DOHH2 (cell line): ENCODE measurements around the gene DLST.

ENCODE experiments used
- H3F3A ChIP-seq: fragments of 200-600 bp; sonication (generic), shearing (Covaris generic); 2 replicates; pipeline ENCODE4 v1.6.0; 2016; ENCODE audit warnings: antibody characterized with exemption, mild to moderate bottlenecking; ENCODE audit not compliant: control insufficient read depth, insufficient read depth
- H3K27ac ChIP-seq: fragments of 200-600 bp; sonication (generic); 2 replicates; pipeline ENCODE4 v1.5.1; 2014; ENCODE audit warnings: low read depth, mild to moderate bottlenecking, low read length, moderate library complexity
- H3K27me3 ChIP-seq: fragments of 200-600 bp; sonication (generic); 2 replicates; pipeline ENCODE4 v1.6.1; 2014; ENCODE audit warnings: mild to moderate bottlenecking, low read length, mixed read lengths; ENCODE audit not compliant: control insufficient read depth
- H3K36me3 ChIP-seq: fragments of 200-600 bp; sonication (generic); 2 replicates; pipeline ENCODE4 v1.6.1; 2014; ENCODE audit warnings: mild to moderate bottlenecking, low read length, moderate library complexity, mixed read lengths; ENCODE audit not compliant: control insufficient read depth
- H3K4me1 ChIP-seq: fragments of 200-600 bp; sonication (generic); 2 replicates; pipeline ENCODE4 v1.6.1; 2014; ENCODE audit warnings: mild to moderate bottlenecking, low read length, mixed read lengths; ENCODE audit not compliant: control insufficient read depth
- H3K4me2 ChIP-seq: fragments of 200-600 bp; sonication (generic); 2 replicates; pipeline ENCODE4 v1.6.0; 2014; ENCODE audit warnings: mild to moderate bottlenecking, low read length, moderate library complexity
- H3K4me3 ChIP-seq: fragments of 200-600 bp; sonication (generic); 2 replicates; pipeline ENCODE4 v1.5.1; 2014; ENCODE audit warnings: mild to moderate bottlenecking, low read length, mixed read lengths
- H3K79me2 ChIP-seq: fragments of 200-600 bp; sonication (generic); 2 replicates; pipeline ENCODE4 v1.6.1; 2014; ENCODE audit warnings: mild to moderate bottlenecking, low read length, mixed read lengths; ENCODE audit not compliant: control insufficient read depth
- H3K9me2 ChIP-seq: fragments of 200-600 bp; sonication (generic); replicated peaks from 2 replicates; pipeline ENCODE4 v1.6.1; 2014; ENCODE audit warnings: mild to moderate bottlenecking, low read length, mixed read lengths; ENCODE audit not compliant: control insufficient read depth
- H3K9me3 ChIP-seq: fragments of 200-600 bp; sonication (generic); 2 replicates; pipeline ENCODE4 v1.6.1; 2014; ENCODE audit warnings: antibody characterized with exemption, low read length, mixed read lengths; ENCODE audit not compliant: control insufficient read depth, insufficient read depth
- H4K20me1 ChIP-seq: fragments of 200-600 bp; sonication (generic); 2 replicates; pipeline ENCODE4 v1.6.0; 2014; ENCODE audit warnings: low read depth, mild to moderate bottlenecking, antibody characterized with exemption, low read length, moderate library complexity; ENCODE audit not compliant: control insufficient read depth, insufficient read depth
- EZH2phosphoT487 ChIP-seq: fragments of 200-600 bp; sonication (generic); IDR thresholded peaks from 2 replicates; pipeline ENCODE4 v1.6.1; 2017; ENCODE audit warnings: borderline replicate concordance, mild to moderate bottlenecking, antibody characterized with exemption, low read length, moderate library complexity, mixed read lengths
- TF ChIP-seq, protein P1 (sequence below): fragments of 200-600 bp; sonication (generic); IDR thresholded peaks from one replicate; pipeline ENCODE4 v1.5.1; 2014; ENCODE audit warnings: antibody characterized with exemption, mild to moderate bottlenecking, low read depth, low read length; ENCODE audit not compliant: poor library complexity, severe bottlenecking

Gene DLST

DNA sequence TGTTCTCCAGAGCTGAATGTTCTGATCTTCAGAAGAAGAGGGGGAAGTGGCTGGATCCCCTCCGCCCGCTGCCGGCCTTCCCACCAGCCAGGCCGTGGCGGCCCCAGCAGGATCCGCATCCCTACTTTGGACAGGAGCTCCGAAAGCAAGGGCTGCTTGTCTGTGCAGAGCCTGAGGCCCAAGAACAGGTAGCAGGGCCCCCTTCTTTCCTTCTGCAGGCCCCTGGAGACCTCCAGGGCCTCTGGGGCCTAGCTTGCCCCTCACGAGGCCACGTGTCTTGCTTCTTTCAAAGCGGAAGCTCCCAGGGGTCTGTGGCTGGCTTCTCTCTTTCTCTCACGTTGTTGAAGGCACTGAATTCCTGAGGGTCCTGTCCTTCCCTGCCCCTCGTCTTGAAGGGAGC is 60.5 kb downstream of the DLST start:
- H3F3A ChIP-seq = peaks cover 25% of the 10 kb centered on the region
- H3K36me3 ChIP-seq = no peaks in the 10 kb centered on the region
- H3K27me3 ChIP-seq = no peaks in the 10 kb centered on the region
- H3K4me3 ChIP-seq = peak overlapping the region; percentile 68
- peak overlapping the region; percentile 85 for H3K27ac ChIP-seq
- H3K4me2 ChIP-seq = peak overlapping the region; percentile 99
- no peaks in the 10 kb centered on the region for H3K9me3 ChIP-seq
- H3K4me1 ChIP-seq = peaks cover 57% of the 10 kb centered on the region
- no peaks in the 10 kb centered on the region for H3K9me2 ChIP-seq
- H4K20me1 ChIP-seq = no peaks in the 10 kb centered on the region
- H3K79me2 ChIP-seq = 0 out of 2 replicates have a peak, but pooled peaks cover 3% of the 10 kb centered on the region
- TF ChIP-seq EZH2phosphoT487 = no peak
- TF ChIP-seq, protein P1, sequence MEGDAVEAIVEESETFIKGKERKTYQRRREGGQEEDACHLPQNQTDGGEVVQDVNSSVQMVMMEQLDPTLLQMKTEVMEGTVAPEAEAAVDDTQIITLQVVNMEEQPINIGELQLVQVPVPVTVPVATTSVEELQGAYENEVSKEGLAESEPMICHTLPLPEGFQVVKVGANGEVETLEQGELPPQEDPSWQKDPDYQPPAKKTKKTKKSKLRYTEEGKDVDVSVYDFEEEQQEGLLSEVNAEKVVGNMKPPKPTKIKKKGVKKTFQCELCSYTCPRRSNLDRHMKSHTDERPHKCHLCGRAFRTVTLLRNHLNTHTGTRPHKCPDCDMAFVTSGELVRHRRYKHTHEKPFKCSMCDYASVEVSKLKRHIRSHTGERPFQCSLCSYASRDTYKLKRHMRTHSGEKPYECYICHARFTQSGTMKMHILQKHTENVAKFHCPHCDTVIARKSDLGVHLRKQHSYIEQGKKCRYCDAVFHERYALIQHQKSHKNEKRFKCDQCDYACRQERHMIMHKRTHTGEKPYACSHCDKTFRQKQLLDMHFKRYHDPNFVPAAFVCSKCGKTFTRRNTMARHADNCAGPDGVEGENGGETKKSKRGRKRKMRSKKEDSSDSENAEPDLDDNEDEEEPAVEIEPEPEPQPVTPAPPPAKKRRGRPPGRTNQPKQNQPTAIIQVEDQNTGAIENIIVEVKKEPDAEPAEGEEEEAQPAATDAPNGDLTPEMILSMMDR = no peak

DNA sequence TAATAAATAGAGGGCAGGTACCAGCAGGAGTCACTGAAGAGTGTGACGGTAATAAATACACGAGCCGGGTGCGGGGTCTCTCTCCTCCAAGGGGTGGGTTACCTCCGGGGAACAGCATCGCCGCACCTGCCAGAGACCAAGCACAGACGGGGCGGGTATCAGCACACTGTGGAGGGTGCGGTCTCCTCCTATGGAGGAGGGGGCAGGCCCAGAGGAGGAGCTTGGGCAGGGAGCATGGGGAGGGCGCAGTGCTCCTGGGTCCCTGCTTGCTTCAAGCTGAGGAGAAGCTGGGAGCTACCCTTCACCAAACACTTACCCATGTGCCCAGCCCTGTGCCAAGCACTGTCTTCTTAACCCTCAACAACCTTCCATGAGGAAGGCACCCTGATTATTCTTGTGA is 60.9 kb downstream of the DLST start:
- peaks cover 57% of the 10 kb centered on the region for H3K4me1 ChIP-seq
- H3F3A ChIP-seq = peaks cover 25% of the 10 kb centered on the region
- no peaks in the 10 kb centered on the region for H4K20me1 ChIP-seq

DNA sequence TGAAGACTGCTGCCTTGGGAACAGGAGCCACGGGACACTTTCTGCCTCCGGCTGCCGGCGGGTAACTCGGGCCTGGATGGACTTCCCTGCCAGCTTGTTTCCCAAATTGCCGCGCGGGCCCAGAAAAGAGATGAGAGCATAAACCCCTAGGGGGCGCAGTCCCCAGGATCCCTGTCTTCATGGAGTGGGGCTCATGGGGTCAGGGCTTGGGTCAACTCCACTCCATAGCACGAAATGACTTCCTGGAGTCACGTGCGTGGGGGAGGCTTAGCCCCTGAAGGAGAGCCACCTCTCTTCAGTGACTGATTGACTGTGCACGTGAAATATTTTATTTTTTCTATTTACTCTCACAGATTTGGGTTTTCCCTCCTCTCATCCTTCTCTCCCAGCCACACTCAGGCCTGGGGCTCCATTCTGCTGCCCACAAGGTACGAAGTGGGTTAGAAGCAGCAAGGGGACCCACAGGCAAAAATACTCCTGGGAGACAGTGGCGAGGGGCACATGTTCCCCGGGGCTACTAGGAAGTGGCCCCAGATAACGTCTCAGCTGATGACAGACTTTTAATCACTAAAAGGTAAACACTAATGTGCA is 63.6 kb downstream of the DLST start:
- H3K4me3 ChIP-seq = no peak overlapping the region
- H3K27ac ChIP-seq = no peak overlapping the region
- no peak overlapping the region for H3K4me2 ChIP-seq
- peaks cover 19% of the 10 kb centered on the region for H3F3A ChIP-seq
- peaks cover 48% of the 10 kb centered on the region for H3K4me1 ChIP-seq
- no peaks in the 10 kb centered on the region for H3K36me3 ChIP-seq
- no peak for TF ChIP-seq EZH2phosphoT487
- TF ChIP-seq, protein P1 = peak; percentile 81
- H3K9me2 ChIP-seq = no peaks in the 10 kb centered on the region
- 0 out of 2 replicates have a peak, but pooled peaks cover 3% of the 10 kb centered on the region for H3K79me2 ChIP-seq
- no peaks in the 10 kb centered on the region for H4K20me1 ChIP-seq
- no peaks in the 10 kb centered on the region for H3K27me3 ChIP-seq
- no peaks in the 10 kb centered on the region for H3K9me3 ChIP-seq

More for the DNA sequence above, 60.9 kb downstream of the DLST start:
- Histone ChIP-seq H3K9me2 (no peaks in the 10 kb centered on the region), H3K4me3 (peak overlapping the region; percentile 68), H3K79me2 (0 out of 2 replicates have a peak, but pooled peaks cover 3% of the 10 kb centered on the region), H3K27me3 (no peaks in the 10 kb centered on the region), H3K4me2 (peak overlapping the region; percentile 99), H3K27ac (peak overlapping the region; percentile 85), H3K36me3 (no peaks in the 10 kb centered on the region), H3K9me3 (no peaks in the 10 kb centered on the region)
- TF ChIP-seq, protein P1 = no peak
- TF ChIP-seq EZH2phosphoT487 = no peak
